Glomerular visceral epithelial cell (primary cell): ENCODE results near the gene DSCAM.

Experiments used
- DNase-seq: peaks from one replicate; pipeline ENCODE4 v3.0.0-alpha.2; 2016; ENCODE audit errors: extremely low spot score

The DSCAM gene

DNA sequence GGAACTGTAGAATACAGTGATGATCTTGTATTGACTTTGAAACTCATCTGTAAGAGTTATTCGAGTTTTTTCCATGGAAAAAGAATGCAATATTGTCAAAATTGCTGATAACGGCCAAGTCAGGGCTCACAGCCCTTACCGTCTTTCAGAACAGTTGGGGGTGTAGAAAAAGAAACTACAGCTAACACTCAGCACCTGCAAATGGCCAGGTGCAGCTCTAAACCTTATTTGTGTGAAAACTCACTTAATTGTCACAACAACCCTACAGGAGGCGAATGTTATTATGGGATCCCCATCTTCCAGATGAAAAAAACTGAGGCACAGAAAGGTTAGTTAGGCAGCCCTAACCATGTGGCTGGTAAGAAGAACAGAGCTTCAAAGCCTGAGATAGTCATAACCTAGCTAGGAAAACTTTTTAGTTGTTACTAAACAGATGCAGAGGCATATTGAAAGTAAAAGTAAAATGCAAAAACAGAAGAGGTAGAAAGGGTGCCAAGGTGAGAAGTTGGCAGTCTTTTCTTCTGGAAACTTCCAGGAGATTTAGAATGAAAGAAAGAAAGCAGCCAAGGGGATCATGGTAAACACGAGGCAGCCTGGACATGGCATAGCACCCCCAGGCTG lies 76.4 kb downstream of the DSCAM start:
- no peak for DNase-seq

DNA sequence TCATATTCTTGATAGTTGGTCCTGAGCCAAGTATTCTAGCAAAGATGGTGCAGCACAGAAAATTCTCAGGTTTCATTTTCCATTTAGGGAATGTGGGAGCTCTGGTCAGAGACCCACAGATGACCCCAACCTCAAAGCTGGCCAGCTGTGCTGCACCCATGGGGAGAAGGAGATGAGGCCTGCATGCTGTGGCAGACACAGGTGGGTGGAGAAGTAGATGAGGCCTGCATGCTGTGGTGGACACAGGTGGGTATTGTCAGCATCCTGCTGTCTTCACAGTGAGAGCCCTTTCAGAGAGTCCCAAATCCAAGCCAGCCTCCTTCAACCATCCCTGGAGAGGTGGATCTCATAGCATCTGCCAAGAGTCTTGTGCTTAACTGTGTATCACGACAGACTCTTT lies 77.7 kb downstream of the DSCAM start:
- DNase-seq, result no peak

DNA sequence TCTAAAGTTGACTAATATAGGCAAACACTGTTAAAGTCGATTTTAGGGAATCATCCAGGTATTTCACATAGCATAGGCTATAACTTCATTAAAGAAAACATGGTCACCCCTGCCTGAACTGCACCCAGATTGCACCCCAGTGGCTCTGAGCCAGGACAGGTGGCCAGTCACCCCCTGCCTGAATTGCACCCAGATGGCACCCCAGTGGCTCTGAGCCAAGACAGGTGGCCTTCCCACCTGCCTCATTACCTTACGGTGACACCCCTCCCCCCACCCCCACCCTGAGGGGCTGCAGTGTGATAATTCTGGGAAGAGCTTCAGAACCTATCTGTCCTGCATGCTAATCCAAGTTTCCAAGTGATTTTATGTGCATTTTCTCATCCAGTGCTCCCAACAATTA lies 78.9 kb downstream of the DSCAM start:
- DNase-seq, result no peak

DNA sequence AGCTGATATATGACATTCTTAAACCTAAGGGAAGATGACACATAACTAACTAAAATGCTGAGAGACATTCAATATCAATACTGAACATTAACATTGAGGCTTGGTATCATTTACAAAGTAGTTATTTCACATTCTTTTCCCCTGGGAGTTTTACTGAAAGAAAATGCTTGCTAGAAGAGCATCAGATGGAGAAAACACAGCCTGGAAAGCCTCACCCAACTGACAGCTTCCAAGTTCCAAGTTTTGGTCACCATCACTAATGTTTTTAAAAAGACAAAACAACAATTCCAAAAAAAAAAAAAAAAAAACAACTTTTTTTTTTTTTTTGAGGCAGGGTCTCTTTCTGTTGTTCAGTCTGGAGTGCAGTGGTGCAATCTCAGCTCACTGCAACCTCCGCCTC lies 80.6 kb downstream of the DSCAM start:
- DNase-seq, result no peak

DNA sequence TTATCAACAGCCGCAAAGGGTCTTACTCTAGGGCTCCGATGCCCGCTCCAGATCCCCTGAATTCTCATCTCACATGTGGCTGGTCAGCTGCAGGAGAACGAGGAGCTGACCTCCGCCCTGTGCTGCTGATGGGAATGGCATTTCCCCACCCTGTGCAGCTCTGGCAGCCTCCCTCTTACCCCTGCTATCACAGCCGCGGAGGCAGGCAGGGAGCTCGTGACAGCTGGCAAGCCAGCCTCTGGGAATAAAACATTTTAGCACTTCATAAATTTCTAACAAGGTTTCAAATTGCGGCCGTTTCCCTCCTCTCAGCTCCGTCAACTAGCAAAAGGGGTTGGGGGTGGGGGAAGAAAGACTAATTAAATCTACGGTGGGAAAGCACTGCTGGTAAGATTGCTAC lies 81.1 kb downstream of the DSCAM start:
- no peak for DNase-seq

DNA sequence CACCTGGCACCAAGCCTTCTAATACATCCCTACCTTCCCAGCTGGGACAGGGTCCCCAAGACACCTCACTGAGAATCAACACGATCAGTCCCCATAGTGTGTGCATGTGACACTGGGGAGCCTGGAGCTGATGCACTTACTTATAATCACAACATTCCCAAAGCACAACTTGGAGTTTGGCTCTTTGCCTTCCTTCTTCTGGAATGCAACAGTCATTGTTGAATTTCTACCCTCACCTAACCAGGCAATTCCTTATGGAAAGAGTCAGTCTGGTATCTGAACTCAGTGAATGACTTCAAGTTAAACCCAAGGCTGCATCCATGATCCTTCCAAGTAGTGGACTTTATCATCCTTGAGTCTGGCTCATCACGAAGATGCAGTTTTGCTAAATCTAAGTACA lies 86.1 kb downstream of the DSCAM start:
- no peak for DNase-seq

DNA sequence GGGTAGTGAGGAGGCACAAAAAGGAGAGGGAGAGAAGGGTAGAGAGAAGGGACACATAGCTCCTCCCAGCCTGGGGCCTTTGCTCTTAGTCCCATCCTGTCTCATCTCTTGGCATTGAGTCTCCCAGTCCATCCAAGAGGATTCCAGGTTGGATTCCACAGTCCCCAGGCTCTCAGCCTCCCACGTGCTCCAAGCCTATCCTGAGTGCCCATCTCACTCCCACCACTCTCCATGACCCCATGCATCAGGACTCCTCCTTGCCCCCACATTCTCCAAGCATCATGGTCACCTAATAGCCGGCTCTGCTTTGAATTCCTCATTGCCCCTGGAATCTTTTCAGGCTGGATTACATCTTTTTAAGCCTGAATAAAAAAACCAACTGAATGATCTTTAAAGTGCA lies 87.9 kb downstream of the DSCAM start:
- DNase-seq, result no peak

DNA sequence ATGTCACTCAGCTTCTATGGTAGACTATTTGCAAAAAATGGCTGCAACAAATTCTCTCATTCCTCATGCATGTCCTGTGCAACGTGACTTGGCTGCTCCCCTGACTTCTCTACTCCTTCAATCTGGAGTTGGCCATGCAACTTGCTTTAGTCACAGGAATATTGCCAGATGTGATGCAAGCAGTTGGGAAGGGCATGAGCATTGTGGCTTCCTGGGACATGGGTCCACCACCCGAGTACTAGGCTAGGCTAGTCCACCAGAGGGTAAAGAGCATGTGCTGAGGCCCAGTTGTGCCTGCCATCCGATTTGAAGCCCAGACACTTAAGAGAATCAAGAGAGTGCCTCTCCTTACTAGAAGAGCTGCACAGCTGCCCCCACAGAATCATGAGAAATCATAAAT lies 89.6 kb downstream of the DSCAM start:
- no peak for DNase-seq

DNA sequence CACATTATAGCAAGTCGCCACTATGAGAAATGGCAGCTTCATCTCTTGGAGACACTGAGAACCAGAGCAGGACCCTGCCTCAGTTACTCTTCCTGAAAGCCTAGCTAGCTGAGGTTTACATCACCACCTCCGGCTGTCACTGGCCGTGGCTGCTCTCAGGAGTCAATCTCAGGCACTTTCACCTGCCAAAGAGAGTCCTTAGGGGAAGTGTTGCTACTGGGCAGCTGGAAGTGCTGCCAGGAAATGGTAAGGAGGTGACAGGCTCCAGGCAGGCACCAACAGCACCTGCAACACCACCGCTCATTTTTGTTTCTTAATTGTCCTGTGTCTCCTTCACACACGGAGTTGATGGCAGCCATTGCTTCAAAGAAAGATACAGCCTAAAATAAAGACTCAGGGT lies 92.5 kb downstream of the DSCAM start:
- DNase-seq, result no peak

DNA sequence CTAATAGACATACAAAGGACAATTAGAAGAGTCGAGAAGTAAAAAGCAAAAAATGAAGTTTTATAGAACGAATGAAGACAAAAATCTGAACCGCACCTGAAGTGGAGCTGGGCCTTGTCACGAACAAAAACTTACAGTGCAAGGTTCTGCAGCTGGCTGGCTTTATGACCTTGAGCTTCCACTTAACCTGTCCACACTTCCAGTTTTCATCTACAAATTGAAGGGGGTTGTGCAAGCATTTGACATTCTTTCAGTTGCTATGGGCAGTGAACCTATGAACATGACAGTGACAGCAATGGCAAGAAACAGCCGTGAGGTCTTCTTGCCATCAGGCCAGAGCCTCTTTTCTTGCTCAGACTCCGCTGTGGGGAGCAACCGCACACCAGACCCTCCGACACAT lies 93.2 kb downstream of the DSCAM start:
- DNase-seq, result no peak

DNA sequence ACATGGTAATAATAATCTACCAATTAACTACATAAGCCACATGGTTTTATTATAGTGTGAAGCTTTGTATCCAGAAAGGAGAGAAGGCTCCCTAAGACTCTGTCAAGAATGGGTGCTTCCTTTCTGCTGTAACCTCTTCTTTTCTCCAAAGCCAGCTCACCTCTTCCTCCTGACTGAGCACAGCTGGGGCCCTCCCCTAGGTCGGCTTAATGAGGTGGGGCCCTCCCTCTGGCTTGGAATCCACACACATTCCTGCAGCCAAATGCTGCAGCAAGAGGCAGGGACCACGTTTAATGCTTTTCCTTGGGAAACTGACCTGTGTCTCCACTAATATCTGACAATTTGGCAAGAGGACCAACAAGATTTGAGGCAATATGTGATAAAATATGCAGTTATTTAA lies 94.8 kb downstream of the DSCAM start:
- DNase-seq, result no peak

DNA sequence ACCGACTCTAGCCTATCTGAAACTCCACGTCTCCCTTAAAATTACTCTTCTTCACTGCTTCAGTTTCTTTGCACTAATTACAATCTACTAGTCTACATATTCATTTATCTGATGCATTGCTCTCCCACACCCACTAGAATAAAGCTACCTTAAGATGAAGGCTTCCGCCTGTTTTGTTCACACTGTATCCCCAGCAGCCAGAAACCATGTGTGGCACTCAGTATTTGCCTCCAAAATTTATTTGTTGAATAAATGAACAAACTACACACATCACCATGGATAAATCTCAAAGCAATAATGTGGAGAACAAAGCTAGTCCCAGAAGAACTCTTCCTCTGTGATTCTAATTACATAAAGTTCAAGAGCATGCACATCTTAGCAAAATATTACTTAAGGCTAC lies 95.7 kb downstream of the DSCAM start:
- no peak for DNase-seq

DNA sequence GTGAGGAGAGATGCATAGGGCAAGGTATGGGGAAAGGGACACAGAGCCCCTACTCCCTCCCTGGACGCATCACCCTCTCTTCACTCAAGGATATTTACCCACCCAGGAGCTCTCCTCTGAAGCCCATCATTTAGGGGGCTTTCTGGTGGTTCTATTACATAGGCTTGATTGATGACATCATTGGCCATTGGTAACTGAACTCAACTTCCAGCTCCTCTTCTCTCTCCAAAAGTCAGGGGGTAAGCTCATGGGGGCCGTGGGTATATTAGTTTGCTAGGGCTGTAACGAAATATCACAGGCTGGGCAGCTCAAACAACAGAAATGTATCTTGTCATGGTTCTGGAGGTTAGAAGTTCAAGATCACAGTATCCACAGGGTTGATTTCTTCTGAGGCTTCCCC lies 110.8 kb downstream of the DSCAM start:
- DNase-seq, result no peak

DNA sequence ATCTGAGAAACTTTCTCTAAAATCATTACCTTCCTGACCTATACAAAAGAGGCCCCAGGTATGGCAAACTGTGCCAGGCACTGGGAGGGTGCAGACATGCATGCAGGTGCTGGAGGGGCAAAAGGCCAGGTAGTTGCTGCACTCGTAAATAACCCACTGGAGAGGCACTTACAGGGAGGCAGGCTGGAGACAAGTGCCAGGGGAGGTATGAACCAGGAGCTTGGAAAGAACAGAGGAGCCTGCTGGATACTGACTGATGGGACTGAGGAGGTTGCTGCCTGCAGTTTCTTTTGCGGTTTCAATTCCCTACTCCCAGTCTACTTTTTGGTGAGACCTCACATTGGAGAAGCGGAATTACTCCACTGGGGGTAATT lies 113.9 kb downstream of the DSCAM start:
- DNase-seq, result no peak

DNA sequence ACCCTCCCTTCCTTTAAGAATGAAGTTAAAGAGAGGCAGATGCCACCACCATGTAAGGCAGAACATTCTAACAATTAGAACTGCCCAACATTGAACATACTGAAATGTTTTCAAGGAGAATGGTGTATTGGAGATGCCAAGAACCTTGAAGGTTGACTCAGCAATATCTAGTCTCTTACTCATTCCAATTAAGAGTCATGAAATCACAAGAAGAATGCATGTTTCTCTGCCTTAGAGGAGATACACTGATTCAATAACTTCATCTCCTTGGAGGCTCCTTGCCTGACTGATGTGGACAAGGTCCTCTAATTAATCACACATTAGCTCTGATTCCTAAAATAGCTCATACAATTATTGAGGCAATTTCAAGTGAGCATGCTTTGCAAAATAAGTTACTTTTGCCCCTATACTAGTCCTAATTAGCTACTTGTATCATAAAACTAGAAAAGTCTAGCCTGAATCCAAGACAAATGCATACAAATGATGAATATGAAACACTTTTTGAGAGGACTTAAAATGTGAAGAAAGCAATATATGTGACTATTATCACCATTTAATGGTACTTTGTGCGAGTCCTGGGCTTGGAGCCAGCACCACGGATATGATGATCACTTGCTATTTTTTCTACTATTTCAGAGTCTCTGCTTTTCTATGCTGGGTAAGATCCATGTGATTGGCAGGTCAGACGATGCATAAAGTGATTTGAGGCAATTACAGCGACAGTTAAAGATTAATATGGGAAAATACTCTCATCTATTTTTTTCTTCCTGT lies 114.5 kb downstream of the DSCAM start:
- DNase-seq, result no peak

DNA sequence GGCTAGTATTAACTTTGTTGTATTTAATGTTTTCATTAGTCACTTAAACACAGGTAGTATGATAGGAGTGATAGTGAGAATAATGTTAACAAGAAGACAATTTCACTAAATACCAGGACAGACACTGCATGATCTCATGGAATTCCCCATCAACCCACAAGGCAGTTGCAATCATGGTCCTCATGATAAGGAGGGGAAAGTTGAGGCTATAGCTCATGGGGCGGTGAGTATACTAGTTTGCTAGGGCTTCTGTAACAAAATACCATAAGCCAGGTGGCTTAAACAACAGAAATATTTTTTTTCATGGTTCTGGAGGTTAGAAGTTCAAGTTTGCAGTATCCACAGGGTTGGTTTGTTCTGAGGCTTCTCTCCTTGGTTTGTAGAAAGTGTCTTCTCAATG lies 115.8 kb downstream of the DSCAM start:
- DNase-seq, result no peak

DNA sequence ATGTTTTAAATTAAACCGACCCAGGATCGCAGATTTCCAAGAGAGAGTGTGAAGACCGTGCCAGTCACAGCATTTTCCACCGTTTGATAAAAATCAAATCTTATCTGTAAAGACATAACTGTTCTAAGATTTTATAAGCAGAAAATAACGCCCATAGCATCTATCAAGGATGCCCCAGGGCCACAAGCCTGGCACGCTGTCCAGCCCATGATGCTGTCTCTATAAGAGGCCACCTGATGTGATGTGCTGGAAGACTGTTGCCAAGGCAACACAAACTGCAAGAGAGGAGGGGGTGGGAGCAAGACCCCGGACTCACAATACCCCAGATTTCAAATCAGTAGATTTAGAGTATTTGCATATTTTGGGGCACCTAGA lies 116.5 kb downstream of the DSCAM start:
- DNase-seq, result no peak

DNA sequence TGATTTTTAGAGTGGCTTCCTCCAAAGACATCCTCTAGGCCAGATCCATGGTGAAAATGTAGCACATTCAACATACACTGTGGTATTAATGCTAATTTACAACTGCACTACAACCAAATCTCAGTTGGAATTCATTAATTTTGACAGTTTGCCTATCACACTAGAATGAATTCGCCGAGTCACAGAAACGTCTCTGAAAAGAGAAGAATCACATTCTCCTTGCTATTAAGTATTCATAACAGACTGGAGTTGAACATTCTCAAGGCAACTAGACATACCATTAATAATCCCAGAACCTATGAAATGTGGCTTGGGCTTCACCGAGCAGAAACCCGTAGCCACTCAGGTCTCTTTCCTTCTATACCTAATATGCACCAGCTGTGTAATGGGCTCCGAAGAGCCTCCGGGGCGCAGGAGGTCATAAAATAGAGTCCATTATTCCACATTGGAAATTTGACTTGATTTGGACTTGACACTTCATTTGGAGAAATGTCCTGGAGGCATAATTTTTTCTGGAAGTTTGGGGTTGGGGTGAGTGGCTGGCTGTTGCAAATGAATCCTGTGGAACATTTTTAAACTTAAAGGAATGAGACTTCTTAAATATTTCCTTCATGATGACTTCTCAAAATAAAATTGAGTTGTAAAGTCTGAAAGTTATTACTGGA lies 117.1 kb downstream of the DSCAM start:
- no peak for DNase-seq

DNA sequence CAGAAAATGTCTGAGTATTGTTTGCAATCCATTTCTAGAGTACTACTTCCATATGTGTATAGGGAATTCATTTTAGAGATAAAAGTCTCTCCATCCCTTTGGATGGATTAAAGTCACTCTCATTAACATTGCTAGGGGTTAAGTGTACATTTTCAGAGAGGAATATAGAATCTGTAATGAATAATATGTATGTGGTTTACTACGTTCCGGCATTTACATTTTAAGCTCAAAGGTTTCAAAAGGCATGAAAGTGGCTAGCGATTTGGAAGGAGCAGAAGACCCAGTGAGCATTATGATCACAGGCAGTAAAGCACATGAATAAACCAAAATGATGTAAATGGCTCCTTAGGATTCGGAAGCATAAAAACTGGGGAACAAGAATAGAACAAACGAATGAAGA lies 123.0 kb downstream of the DSCAM start:
- DNase-seq, result no peak

DNA sequence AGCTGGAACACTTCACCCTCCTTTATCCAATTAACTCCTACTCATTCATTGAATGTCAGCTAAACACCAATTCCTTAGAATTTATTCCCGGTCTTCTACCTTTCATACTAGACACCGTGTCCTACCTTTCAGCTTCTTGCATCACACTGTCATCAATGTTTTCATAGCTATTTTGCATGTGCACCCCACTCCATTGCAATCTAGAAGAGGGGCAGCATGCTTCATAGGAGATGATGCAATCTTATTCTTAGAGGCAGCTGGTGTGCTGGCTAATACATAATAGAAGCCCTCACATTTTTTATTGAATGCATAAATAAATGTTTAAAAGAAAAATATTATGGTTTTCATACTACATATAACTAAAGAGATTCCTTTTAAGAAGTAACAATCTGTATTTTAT lies 123.6 kb downstream of the DSCAM start:
- no peak for DNase-seq

DNA sequence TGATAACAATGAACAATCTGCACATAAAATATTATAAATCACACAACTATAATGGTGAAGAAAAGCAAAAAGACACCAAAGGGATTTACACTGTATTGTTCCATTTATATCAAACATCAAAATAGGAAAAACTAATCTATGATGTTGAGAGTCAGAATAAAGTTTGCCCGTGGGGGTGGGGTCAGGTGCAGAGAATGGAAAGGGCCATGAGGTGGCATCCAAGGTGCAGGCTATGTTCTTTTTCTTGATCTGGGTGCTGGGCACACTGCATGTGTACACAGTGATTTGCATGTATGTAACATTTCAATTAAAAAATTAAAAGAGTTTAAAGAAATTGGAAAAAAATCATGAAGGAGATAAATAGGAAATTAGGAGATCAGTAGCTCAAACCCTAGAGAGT lies 127.3 kb downstream of the DSCAM start:
- DNase-seq, result no peak

DNA sequence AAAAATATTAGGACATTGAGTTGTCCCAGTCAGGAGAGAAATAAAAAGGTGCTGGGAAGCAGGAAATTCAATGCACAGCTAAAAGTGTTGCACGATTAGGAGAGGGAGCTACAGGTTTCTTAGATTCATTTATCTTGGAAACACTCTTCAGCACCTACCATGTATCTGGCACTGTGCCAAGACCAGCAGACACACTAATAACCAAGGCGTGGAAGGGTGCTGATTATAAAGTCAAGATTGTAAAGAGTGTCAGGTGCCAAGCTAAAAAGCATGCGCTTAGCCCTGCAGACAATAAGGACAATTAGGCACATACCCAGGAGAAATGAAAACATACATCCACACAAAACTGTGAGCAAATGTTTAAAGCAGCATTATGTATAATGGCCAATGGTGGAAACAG lies 129.9 kb downstream of the DSCAM start:
- no peak for DNase-seq

DNA sequence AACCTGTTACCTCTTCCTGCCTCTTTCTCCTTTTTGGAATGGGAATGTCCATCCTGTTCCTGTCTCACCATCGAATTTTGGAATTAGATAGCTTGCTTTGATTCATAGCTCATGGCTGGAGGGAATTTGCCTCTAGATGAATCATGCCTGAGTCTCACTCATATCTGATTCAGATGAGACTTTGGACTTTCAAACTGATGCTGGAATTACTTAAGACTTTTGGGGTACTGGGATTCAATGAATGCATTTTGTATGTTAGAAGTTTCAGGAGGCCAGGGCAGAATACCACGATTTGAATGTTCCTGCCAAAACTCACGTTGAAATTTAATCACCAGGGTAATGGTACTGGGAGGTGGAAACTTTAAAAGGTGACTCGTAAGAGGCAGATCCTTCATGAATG lies 132.4 kb downstream of the DSCAM start:
- no peak for DNase-seq
